Body of pancreas (tissue), 4 donors: ENCODE measurements around the gene HYPK. TPM values are rescaled to one million over a fixed set of nuclear protein-coding genes. Genes with fewer than 3 reads are reported as not detected.

Source experiments
- ATAC-seq: fragments of 150-250 bp; one replicate; pipeline ENCODE4 v1.9.1; 2016
- DNase-seq, 4 donors: peaks; one replicate each; pipeline ENCODE4 v3.0.0-alpha.2; 2019
- H3K27ac ChIP-seq, 4 donors: fragments of 200-600 bp; sonication (generic); 1 replicate in 3 of 4; 2 replicates in 1 of 4; pipeline versions ENCODE4 v1.5.1 to v1.6.1; 2016 to 2019; ENCODE audit warnings: mild to moderate bottlenecking in 1 of 4, mixed read lengths in 1 of 4, moderate library complexity in 1 of 4
- H3K27me3 ChIP-seq, 2 donors: fragments of 200-600 bp; sonication (generic); one replicate each; pipeline ENCODE4 v1.6.0; 2016; ENCODE audit warnings: mild to moderate bottlenecking in 1 of 2
- H3K36me3 ChIP-seq, 2 donors: fragments of 200-600 bp; sonication (generic); replicated peaks in 1 of 2; 2 replicates each; pipeline ENCODE4 v1.5.1; 2016; ENCODE audit warnings: low read depth in 2 of 2; ENCODE audit not compliant: insufficient read depth in 1 of 2
- H3K4me1 ChIP-seq: fragments of 200-600 bp; sonication (generic); one replicate; pipeline ENCODE4 v1.6.0; 2016
- H3K4me3 ChIP-seq, 2 donors: fragments of 200-600 bp; sonication (generic); 1 replicate in 1 of 2; 2 replicates in 1 of 2; pipeline ENCODE4 v1.5.1; 2016 to 2019
- H3K9me3 ChIP-seq, 3 donors: fragments of 200-600 bp; sonication (generic); 1 replicate in 2 of 3; 2 replicates in 1 of 3; pipeline ENCODE4 v1.5.1; 2016
- POLR2A ChIP-seq, 3 donors: fragments of 450-650 bp; IDR thresholded peaks; one replicate each; pipeline ENCODE4 v1.6.1; 2016; ENCODE audit warnings: antibody characterized with exemption in 3 of 3, mild to moderate bottlenecking in 2 of 3
- WGBS, 2 donors: methylation state at CpG; one replicate each; pipeline ENCODE4 v1.1.5; 2017; 5-methylcytosine and 5-hydroxymethylcytosine counted together
- intact Hi-C: fragments of 100-400 bp; cut with DNase I; formaldehyde crosslinking; loops from one replicate; pipeline ENCODE4 v1.15.1; 2023
- total RNA-seq, 2 donors: library from RNA; depleted of rRNA; stranded (reverse); fragments of >200 nt; gene quantifications; one replicate each; pipeline ENCODE4 v1.1.0, GENCODE V29; 2016
- TF ChIP-seq, protein P1 (sequence below), 7 experiments: fragments of 450-650 bp in 4 of 7; fragments of 200-600 bp in 3 of 7; sonication (generic) in 3 of 7; IDR thresholded peaks; one replicate each; pipeline ENCODE4 v1.5.1; 2016 to 2019; ENCODE audit warnings: antibody characterized with exemption in 7 of 7

HYPK gene
- total RNA-seq, 2 donors from 2014 or later = 13.2 to 52.9 TPM

DNA sequence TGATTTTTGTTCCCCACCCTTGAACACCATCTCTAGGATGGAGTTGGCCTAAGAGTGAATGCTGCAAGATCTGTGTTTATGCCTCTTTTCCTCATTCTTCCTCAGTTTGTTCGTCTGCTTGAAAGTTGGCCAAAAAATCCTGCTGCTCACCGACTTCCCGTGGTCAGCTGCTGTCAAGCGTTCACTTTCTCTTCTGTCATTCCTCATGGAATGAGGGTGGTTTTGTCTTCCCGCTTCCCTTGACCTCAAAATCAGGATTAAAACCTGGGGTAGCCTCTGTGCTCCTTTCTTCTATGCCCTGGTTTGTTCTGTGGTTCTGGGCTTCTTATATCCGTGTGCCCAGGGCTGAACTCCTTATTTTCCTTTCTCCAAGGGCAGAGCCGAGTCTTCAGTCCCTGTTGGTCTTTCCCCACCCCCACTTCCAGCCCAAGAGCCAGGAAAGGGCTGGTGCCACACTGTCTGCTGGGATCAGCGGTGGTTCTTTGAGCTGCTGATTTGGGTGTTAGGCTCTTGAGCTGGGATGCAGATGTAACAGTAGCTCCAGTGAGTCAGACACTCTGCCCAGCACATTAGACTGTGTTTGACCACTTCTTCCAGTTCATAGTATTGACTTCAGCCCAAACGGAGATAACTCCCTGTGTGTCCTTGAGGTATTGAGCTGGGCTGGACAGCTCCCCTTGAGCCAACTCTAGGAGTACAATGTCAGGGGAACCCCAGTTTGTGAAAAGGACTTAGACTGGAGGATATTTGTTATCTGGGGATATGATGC, 5.9 kb upstream of the HYPK start:
- Histone ChIP-seq H3K4me3 (no peak overlapping the region), H3K27ac (peak overlapping the region; percentile 47 to 99 (median 97)), H3K9me3 (no peaks in the 10 kb centered on the region), H3K4me1 (peaks cover 67% of the 10 kb centered on the region), H3K36me3 (peaks cover 3 to 7% of the 10 kb centered on the region in 2 donors), H3K27me3 (no peaks in the 10 kb centered on the region)
- WGBS, 2 donors = 42 to 55% methylated on average over 9 of the region's 9 CpGs
- TF ChIP-seq, protein P1, sequence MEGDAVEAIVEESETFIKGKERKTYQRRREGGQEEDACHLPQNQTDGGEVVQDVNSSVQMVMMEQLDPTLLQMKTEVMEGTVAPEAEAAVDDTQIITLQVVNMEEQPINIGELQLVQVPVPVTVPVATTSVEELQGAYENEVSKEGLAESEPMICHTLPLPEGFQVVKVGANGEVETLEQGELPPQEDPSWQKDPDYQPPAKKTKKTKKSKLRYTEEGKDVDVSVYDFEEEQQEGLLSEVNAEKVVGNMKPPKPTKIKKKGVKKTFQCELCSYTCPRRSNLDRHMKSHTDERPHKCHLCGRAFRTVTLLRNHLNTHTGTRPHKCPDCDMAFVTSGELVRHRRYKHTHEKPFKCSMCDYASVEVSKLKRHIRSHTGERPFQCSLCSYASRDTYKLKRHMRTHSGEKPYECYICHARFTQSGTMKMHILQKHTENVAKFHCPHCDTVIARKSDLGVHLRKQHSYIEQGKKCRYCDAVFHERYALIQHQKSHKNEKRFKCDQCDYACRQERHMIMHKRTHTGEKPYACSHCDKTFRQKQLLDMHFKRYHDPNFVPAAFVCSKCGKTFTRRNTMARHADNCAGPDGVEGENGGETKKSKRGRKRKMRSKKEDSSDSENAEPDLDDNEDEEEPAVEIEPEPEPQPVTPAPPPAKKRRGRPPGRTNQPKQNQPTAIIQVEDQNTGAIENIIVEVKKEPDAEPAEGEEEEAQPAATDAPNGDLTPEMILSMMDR (IDR thresholded peaks at IDR 0.05) = no peak
- peak in 1 of 3 donors; percentile 48 for TF ChIP-seq POLR2A (IDR thresholded peaks at IDR 0.05)
- DNase-seq (peak in 3 of 4 donors; percentile 19 to 32 (median 26)), ATAC-seq (no peak)
- intact Hi-C loops = no loop called here

DNA sequence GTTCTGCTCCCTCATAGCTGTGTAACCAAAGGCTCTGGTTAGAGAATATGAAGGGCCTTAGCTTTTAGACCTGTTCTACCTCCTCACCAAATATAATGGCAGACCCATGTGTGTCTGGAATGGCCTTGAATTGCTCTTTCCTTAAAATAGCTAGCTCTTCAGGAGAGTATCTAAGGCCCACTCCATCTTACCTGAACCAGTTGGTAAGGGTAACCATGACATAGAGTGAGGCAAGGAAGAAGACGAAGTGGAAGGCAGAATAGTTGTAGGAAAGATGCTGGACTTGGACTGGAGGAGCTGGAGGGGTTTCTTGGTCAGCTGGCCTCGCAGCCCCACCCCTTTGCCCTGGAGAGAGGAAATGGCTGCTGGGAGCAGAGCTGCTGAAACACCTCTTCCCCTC, 5.2 kb upstream of the HYPK start:
- TF ChIP-seq, protein P1 (IDR thresholded peaks at IDR 0.05) = no peak
- no peak for DNase-seq
- no peak for ATAC-seq
- Histone ChIP-seq H3K27me3 (no peaks in the 10 kb centered on the region), H3K27ac (peak overlapping the region; percentile 47 to 99 (median 97)), H3K9me3 (no peaks in the 10 kb centered on the region), H3K36me3 (peaks cover 3 to 7% of the 10 kb centered on the region in 2 donors), H3K4me3 (no peak overlapping the region), H3K4me1 (peaks cover 72% of the 10 kb centered on the region)
- WGBS, 2 donors = 80 to 92% methylated on average over 2 of the region's 2 CpGs
- intact Hi-C loops = no loop called here

DNA sequence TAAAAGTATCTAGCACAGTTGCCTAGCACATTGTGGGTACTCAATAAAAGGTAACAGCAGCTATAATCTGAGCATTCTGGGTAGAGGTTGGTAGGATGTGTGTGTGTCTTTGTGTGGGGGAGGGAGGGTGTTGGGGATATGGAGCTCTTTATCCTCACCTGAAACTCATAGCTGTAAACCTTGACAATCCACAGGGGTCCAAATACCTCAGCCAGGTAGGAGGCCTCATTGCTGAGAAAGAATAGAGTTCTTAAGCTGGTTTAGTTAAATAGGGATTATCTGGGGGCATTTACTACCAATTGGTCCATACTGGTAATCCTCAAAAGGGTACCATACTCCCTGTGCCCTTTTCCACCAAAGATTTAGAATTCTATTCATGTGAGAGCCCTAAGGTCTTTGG, 4.4 kb upstream of the HYPK start:
- intact Hi-C loops = no loop called here
- Histone ChIP-seq H3K9me3 (no peaks in the 10 kb centered on the region), H3K4me3 (no peak overlapping the region), H3K36me3 (peaks cover 3 to 7% of the 10 kb centered on the region in 2 donors), H3K27me3 (no peaks in the 10 kb centered on the region), H3K27ac (no peak overlapping the region), H3K4me1 (peaks cover 73% of the 10 kb centered on the region)
- TF ChIP-seq, protein P1 (IDR thresholded peaks at IDR 0.05) = no peak
- no peak for ATAC-seq
- DNase-seq = no peak

DNA sequence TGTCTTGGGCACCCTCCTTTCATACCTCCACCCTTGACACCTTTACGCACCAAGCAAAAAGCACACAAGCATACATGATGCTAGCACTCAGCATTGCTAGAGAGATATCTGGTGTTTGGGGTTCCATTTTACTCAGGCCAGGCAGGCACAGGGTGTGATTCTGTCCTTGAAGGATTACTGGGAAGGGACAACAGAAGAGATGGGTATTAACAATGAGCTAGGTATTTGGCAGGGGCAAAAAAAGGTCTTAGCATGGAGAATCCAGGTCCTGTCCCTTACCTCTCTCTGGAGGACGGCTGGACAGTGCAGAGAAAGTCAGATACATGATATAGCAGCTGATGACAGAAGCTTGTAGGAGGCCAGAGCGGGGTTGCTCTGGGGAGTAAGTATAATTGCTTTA, 3.8 kb upstream of the HYPK start:
- no peak for TF ChIP-seq POLR2A (IDR thresholded peaks at IDR 0.05)
- TF ChIP-seq, protein P1 (IDR thresholded peaks at IDR 0.05) = no peak
- Histone ChIP-seq H3K9me3 (no peaks in the 10 kb centered on the region), H3K27me3 (no peaks in the 10 kb centered on the region), H3K4me3 (no peak overlapping the region), H3K27ac (no peak overlapping the region), H3K4me1 (peaks cover 74% of the 10 kb centered on the region), H3K36me3 (peaks cover 3 to 7% of the 10 kb centered on the region in 2 donors)
- ATAC-seq = no peak
- 86 to 92% methylated on average over 3 of the region's 3 CpGs for WGBS, 2 donors
- no peak for DNase-seq
- intact Hi-C loops = no loop called here
